ENCODE results near the gene EHD4. TPM values are rescaled to one million over a fixed set of nuclear protein-coding genes. Genes with fewer than 3 reads are reported as not detected.

The EHD4 gene
- total RNA-seq, 1 donor from 2014 or later, result 42.6 TPM

- ChIA-PET POLR2A (interaction anchor here (0.6 kb wide), 1 partner anchor 24 kb away, joined by 5 read pairs; no protein-coding TSS in a partner anchor), CTCF (interaction anchor here (1.4 kb wide), 1 partner anchor 53 kb away, joined by 4 read pairs; no protein-coding TSS in a partner anchor)
- Mint-ChIP-seq H3K4me1 (peaks cover 4% of the 10 kb centered on the region), H3K9me3 (no peaks in the 10 kb centered on the region), H3K36me3 (ENCODE audit: low read depth) (peaks cover 18% of the 10 kb centered on the region), H3K4me3 (no peak overlapping the region), H3K27ac (no peak overlapping the region), H3K27me3 (no peaks in the 10 kb centered on the region)
- TF ChIP-seq CTCF (IDR thresholded peaks at IDR 0.05), result no peak
- no peak for ATAC-seq (ENCODE audit: low read depth)
- no peak for DNase-seq
- intact Hi-C loops (cut with micrococcal nuclease), result no loop called here
Measured at GRCh38 chr15:41851755-41852370, 120.5 kb downstream of the EHD4 start.

GRCh38 chr15:41851167-41851523 is 121.2 kb downstream of the EHD4 start:
- intact Hi-C loops (cut with micrococcal nuclease), result no loop called here
- Mint-ChIP-seq H3K36me3 (ENCODE audit: low read depth) (peaks cover 26% of the 10 kb centered on the region), H3K4me1 (peaks cover 4% of the 10 kb centered on the region), H3K9me3 (no peaks in the 10 kb centered on the region), H3K4me3 (no peak overlapping the region), H3K27ac (no peak overlapping the region), H3K27me3 (no peaks in the 10 kb centered on the region)
- ChIA-PET POLR2A (interaction anchor here (0.6 kb wide), 1 partner anchor 25 kb away, joined by 5 read pairs; no protein-coding TSS in a partner anchor), CTCF (no interaction called here)
- no peak for DNase-seq
- ATAC-seq (ENCODE audit: low read depth), result no peak
- no peak for TF ChIP-seq CTCF (IDR thresholded peaks at IDR 0.05)

- DNase-seq, result no peak
- Mint-ChIP-seq H3K27me3 (no peaks in the 10 kb centered on the region), H3K4me3 (no peak overlapping the region), H3K4me1 (peaks cover 4% of the 10 kb centered on the region), H3K36me3 (ENCODE audit: low read depth) (peaks cover 29% of the 10 kb centered on the region), H3K9me3 (no peaks in the 10 kb centered on the region), H3K27ac (no peak overlapping the region)
- ChIA-PET CTCF (no interaction called here), POLR2A (no interaction called here)
- no peak for ATAC-seq (ENCODE audit: low read depth)
- TF ChIP-seq CTCF (IDR thresholded peaks at IDR 0.05), result no peak
- intact Hi-C loops (cut with micrococcal nuclease), result no loop called here
Measured at GRCh38 chr15:41850482-41851166, 121.7 kb downstream of the EHD4 start.

- CTCF ChIA-PET, result no interaction called here
- Mint-ChIP-seq H3K4me1 (peaks cover 4% of the 10 kb centered on the region), H3K27me3 (no peaks in the 10 kb centered on the region), H3K4me3 (no peak overlapping the region), H3K9me3 (no peaks in the 10 kb centered on the region), H3K36me3 (ENCODE audit: low read depth) (peaks cover 31% of the 10 kb centered on the region), H3K27ac (no peak overlapping the region)
- no peak for TF ChIP-seq CTCF (IDR thresholded peaks at IDR 0.05)
- no peak for ATAC-seq (ENCODE audit: low read depth)
- POLR2A ChIA-PET, result no interaction called here
- no peak for DNase-seq
- intact Hi-C loops (cut with micrococcal nuclease), result no loop called here
Measured at GRCh38 chr15:41849861-41850260, 122.5 kb downstream of the EHD4 start.

GRCh38 chr15:41849204-41849603 is 123.2 kb downstream of the EHD4 start:
- H3K27me3 Mint-ChIP-seq, result no peaks in the 10 kb centered on the region
- DNase-seq (no peak), ATAC-seq (ENCODE audit: low read depth) (no peak)
- H3K4me3 Mint-ChIP-seq, result no peak overlapping the region
- ChIA-PET POLR2A (no interaction called here), CTCF (no interaction called here)
- peaks cover 31% of the 10 kb centered on the region for H3K36me3 Mint-ChIP-seq (ENCODE audit: low read depth)
- peaks cover 4% of the 10 kb centered on the region for H3K4me1 Mint-ChIP-seq
- intact Hi-C loops (cut with micrococcal nuclease), result no loop called here
- TF ChIP-seq CTCF (IDR thresholded peaks at IDR 0.05), result no peak
- H3K9me3 Mint-ChIP-seq, result no peaks in the 10 kb centered on the region
- H3K27ac Mint-ChIP-seq, result no peak overlapping the region
